HepG2 (cell line): ENCODE data around the gene TMBIM4. TPM values are rescaled to one million over a fixed set of nuclear protein-coding genes. Genes with fewer than 3 reads are reported as not detected.

Experiments
- ATAC-seq: fragments of 200-7000 bp; cut with Tn5 transposase; 3 replicates; pipeline ENCODE4 v1.9.1; 2020; ENCODE audit warnings: mild to moderate bottlenecking, moderate library complexity
- BruUV-seq: library from RNA; stranded (reverse); fragments of 400-500 nt; replicated peaks from 2 replicates; lab custom pipeline; 2021; lab: Mats Ljungman, UMichigan
- CTCF ChIA-PET: fragments of 300-600 bp; formaldehyde crosslinking; extraction: SDS; loops from one replicate; lab custom pipeline; 2021; ENCODE audit warnings: low total read pairs, inconsistent platforms, low intra/inter-chr PET ratio; lab: Yijun Ruan, JAX
- POLR2A ChIA-PET: fragments of 350-600 bp; sonication (Branson Sonifier 250); formaldehyde crosslinking; loops from one replicate; lab custom pipeline; 2020; ENCODE audit warnings: antibody characterized with exemption, inconsistent platforms; lab: Yijun Ruan, JAX
- DNase-seq: peaks from one replicate; pipeline ENCODE4 v3.0.0-alpha.2; 2015; ENCODE audit warnings: low spot score
- FAIRE-seq: peaks from 3 replicates; lab custom pipeline; 2011; peaks lifted over from hg19 to GRCh38; lab: Jason Lieb, UNC
- H2AFZ ChIP-seq: one replicate; pipeline ENCODE4 v1.6.1; 2011; ENCODE audit warnings: low read length, inconsistent platforms
- H3K27ac ChIP-seq: fragments of 300-600 bp; 3 replicates; pipeline ENCODE4 v1.8.0; 2011; ENCODE audit warnings: mixed run types, mild to moderate bottlenecking, mixed read lengths, low read length, inconsistent platforms; ENCODE audit not compliant: insufficient read depth; ENCODE audit errors: extremely low read length
- H3K27me3 ChIP-seq, 2 experiments: fragments of 200-600 bp in 1 of 2; 2 replicates in 1 of 2; 3 replicates in 1 of 2; pipeline versions ENCODE4 v1.6.0 to v1.8.0; 2011; ENCODE audit warnings: low read length in 2 of 2, mild to moderate bottlenecking in 2 of 2, moderate library complexity in 2 of 2, inconsistent platforms in 1 of 2; ENCODE audit not compliant: insufficient read depth in 2 of 2, control insufficient read depth in 1 of 2
- H3K36me3 ChIP-seq, 2 experiments: fragments of 200-600 bp in 1 of 2; replicated peaks in 1 of 2; 2 replicates in 1 of 2; 3 replicates in 1 of 2; pipeline versions ENCODE4 v1.5.1 to v1.8.0; 2011; ENCODE audit warnings: low read length in 2 of 2, inconsistent platforms in 1 of 2; ENCODE audit not compliant: insufficient read depth in 2 of 2, control insufficient read depth in 1 of 2
- H3K4me1 ChIP-seq: 2 replicates; pipeline ENCODE4 v1.5.1; 2012; ENCODE audit warnings: low read length, inconsistent platforms; ENCODE audit not compliant: insufficient read depth
- H3K4me2 ChIP-seq: 2 replicates; pipeline ENCODE4 v1.6.0; 2011; ENCODE audit warnings: low read depth, low read length, inconsistent platforms
- H3K4me3 ChIP-seq, 3 experiments: fragments of 200-600 bp in 1 of 3; sonication (generic), shearing (Covaris generic) in 1 of 3; replicated peaks in 1 of 3; 2 replicates each; pipeline ENCODE4 v1.5.1; 2011 to 2016; ENCODE audit warnings: low read length in 3 of 3, inconsistent platforms in 2 of 3, low read depth in 2 of 3, mild to moderate bottlenecking in 2 of 3, control low read depth in 1 of 3, mixed read lengths in 1 of 3; ENCODE audit not compliant: insufficient read depth in 1 of 3
- H3K79me2 ChIP-seq: one replicate; pipeline ENCODE4 v1.6.1; 2011; ENCODE audit warnings: low read length, inconsistent platforms; ENCODE audit not compliant: insufficient read depth
- H3K9ac ChIP-seq: 2 replicates; pipeline ENCODE4 v1.6.0; 2011; ENCODE audit warnings: mild to moderate bottlenecking, low read depth, low read length, inconsistent platforms; ENCODE audit not compliant: insufficient read depth
- H3K9me3 ChIP-seq: 2 replicates; pipeline ENCODE4 v1.5.1; 2012; ENCODE audit warnings: mild to moderate bottlenecking, low read length
- H4K20me1 ChIP-seq: 2 replicates; pipeline ENCODE4 v1.6.0; 2011; ENCODE audit warnings: inconsistent platforms, mild to moderate bottlenecking, low read length, moderate library complexity; ENCODE audit not compliant: insufficient read depth
- CBFB ChIP-seq: sonication (generic); formaldehyde crosslinking; IDR thresholded peaks from 2 replicates; pipeline ENCODE4 v1.4.0; 2020; ENCODE audit warnings: missing genetic modification reagents
- MLLT10 ChIP-seq: sonication (generic); formaldehyde crosslinking; IDR thresholded peaks from 2 replicates; pipeline ENCODE4 v1.4.0; 2020; ENCODE audit warnings: missing genetic modification reagents
- ONECUT2 ChIP-seq: sonication (generic); formaldehyde crosslinking; IDR thresholded peaks from 2 replicates; pipeline ENCODE4 v1.4.0; 2020; ENCODE audit warnings: missing genetic modification reagents
- TAF15 ChIP-seq: fragments of 200-400 bp; formaldehyde crosslinking; IDR thresholded peaks from one replicate; pipeline ENCODE4 v1.6.1; 2018; ENCODE audit warnings: mild to moderate bottlenecking, low read depth, low read length; ENCODE audit not compliant: poor library complexity, severe bottlenecking
- TBX3 ChIP-seq: fragments of 450-650 bp; IDR thresholded peaks from 2 replicates; pipeline ENCODE4 v1.6.1; 2017; ENCODE audit warnings: antibody characterized with exemption, mild to moderate bottlenecking, inconsistent platforms, borderline replicate concordance
- ZBTB3 ChIP-seq: sonication (generic); formaldehyde crosslinking; IDR thresholded peaks from 2 replicates; pipeline ENCODE4 v1.4.0; 2020; ENCODE audit warnings: low read depth, mild to moderate bottlenecking, moderate library complexity, missing genetic modification reagents, borderline replicate concordance
- ZNF326 ChIP-seq: sonication (generic); formaldehyde crosslinking; IDR thresholded peaks from 2 replicates; pipeline ENCODE4 v1.4.0; 2020; ENCODE audit warnings: missing genetic modification reagents, borderline replicate concordance
- ZNF550 ChIP-seq: sonication (generic); formaldehyde crosslinking; IDR thresholded peaks from 2 replicates; pipeline ENCODE4 v1.4.0; 2020; ENCODE audit warnings: mild to moderate bottlenecking, missing genetic modification reagents, borderline replicate concordance
- ZNF629 ChIP-seq: sonication (generic); formaldehyde crosslinking; conservative IDR thresholded peaks from 2 replicates; pipeline ENCODE4 v1.5.0; 2020; ENCODE audit warnings: missing genetic modification reagents
- ZSCAN25 ChIP-seq: sonication (generic); formaldehyde crosslinking; IDR thresholded peaks from 2 replicates; pipeline ENCODE4 v1.8.0; 2022; ENCODE audit warnings: mild to moderate bottlenecking, missing genetic modification reagents
- WGBS: methylation state at CpG from one replicate; pipeline ENCODE4 v1.1.6; 2017; ENCODE audit warnings: low lambda C conversion rate; 5-methylcytosine and 5-hydroxymethylcytosine counted together
- in situ Hi-C: cut with HindIII; loops from 2 replicates; pipeline ENCODE4 v1.10.0; 2017; ENCODE audit warnings: low pct_unique_long_range_greater_than_20kb; ENCODE audit not compliant: extremely low pct_ligation_motif_present
- intact Hi-C: fragments of 100-400 bp; cut with micrococcal nuclease; formaldehyde crosslinking; loops from one replicate; pipeline ENCODE4 v1.10.0; 2022; ENCODE audit not compliant: unreplicated experiment
- polyA plus RNA-seq, 8 experiments: library from polyadenylated mRNA; depleted of rRNA in 3 of 8; stranded (reverse) in 7 of 8; unstranded in 1 of 8; fragments of >200 nt; fragmentation: Illumina TruSeq in 4 of 8; extraction: Trizol in 4 of 8; gene quantifications; 2 replicates each; pipeline versions ENCODE4 v1.2.1 to v1.2.3, GENCODE V29; 2011 to 2016; ENCODE audit warnings: low read depth in 4 of 8, missing spikeins in 1 of 8, mixed read lengths in 1 of 8; ENCODE audit not compliant: insufficient read depth in 1 of 8
- total RNA-seq, 5 experiments: library from RNA; depleted of rRNA; stranded (reverse); fragments of >200 nt; fragmentation: Illumina TruSeq; extraction: Trizol; gene quantifications; 2 replicates each; pipeline ENCODE4 v1.2.3, GENCODE V29; 2016; ENCODE audit warnings: low read depth in 1 of 5
- TF ChIP-seq, protein P1 (sequence below): fragments of 450-650 bp; IDR thresholded peaks from 2 replicates; pipeline ENCODE4 v1.6.1; 2017; ENCODE audit warnings: mild to moderate bottlenecking
- TF ChIP-seq, protein P2 (sequence below), 2 experiments: sonication (generic) in 1 of 2; formaldehyde crosslinking in 1 of 2; IDR thresholded peaks; 2 replicates each; pipeline versions ENCODE4 v1.5.1 to v1.6.1; 2011 to 2020; ENCODE audit warnings: borderline replicate concordance in 1 of 2, low read depth in 1 of 2, low read length in 1 of 2, mild to moderate bottlenecking in 1 of 2, missing genetic modification reagents in 1 of 2, moderate library complexity in 1 of 2

TMBIM4 gene
- total and polyA plus RNA-seq, 2 of the 13 experiments (the other 11 are each of a cell fraction or from before 2014, with no cell fraction given), result 60.5 to 67.7 TPM

DNA sequence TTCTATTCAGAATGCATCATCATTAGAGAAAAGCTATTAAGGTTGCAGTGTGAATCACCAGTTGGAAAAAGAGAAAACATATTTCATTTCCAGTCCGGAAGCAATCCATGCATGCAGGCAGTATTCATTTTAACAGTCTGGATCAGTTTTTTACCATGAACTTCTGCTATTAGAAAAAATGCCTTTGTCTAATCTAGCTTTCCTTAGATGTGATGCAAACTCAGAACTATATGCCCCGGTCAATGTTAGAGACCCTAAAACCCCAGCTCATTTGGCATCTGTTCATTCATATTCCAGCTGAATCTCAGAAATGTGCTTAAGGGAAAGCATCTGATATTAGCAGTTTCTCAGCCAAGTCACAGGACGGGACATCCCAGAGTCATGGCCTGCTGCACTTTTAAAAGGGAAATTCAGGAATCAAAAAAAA lies 27.7 kb upstream of the TMBIM4 start:
- H3K9me3 ChIP-seq, result 0 out of 2 replicates have a peak, but pooled peaks cover 5% of the 10 kb centered on the region
- H3K4me2 ChIP-seq, result no peak overlapping the region
- in situ Hi-C loops (no loop called here), intact Hi-C loops (no loop called here)
- H3K27me3 ChIP-seq, result peaks cover 0 to 13% of the 10 kb centered on the region in 2 experiments; a peak in 3 of 5 replicates
- 21% methylated on average over 3 of the region's 3 CpGs for WGBS
- no peaks in the 10 kb centered on the region for H3K4me1 ChIP-seq
- FAIRE-seq (no peak), ATAC-seq (no peak), DNase-seq (no peak)
- no peaks in the 10 kb centered on the region for H3K79me2 ChIP-seq
- no TSS peak for BruUV-seq
- no peaks in the 10 kb centered on the region for H4K20me1 ChIP-seq
- TF ChIP-seq ZNF550 (CRISPR knock-in tag), result no peak
- no peak overlapping the region for H2AFZ ChIP-seq
- POLR2A ChIA-PET, result no interaction called here
- CTCF ChIA-PET, result no interaction called here
- no peaks in the 10 kb centered on the region for H3K36me3 ChIP-seq
- no peak overlapping the region for H3K27ac ChIP-seq
- H3K9ac ChIP-seq, result no peak overlapping the region
- H3K4me3 ChIP-seq, result no peak overlapping the region

DNA sequence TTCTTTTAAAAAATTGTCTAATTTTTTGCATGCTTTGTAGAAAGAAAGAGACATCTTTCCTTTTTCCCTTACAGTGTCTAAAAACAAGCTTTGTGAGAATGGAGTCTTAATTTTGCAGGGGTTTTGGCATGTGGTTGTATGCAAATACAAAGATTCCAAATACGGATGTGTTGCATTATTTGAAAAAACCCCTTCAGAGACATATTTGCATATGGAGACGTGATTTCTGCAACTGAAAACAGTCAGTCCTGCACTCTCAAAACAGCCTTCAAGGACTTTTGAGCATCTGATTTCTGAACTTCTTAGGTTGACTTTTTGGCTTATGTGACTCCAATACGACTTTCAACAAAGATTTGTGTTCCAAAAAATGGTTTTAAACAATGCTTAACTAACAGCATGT lies 27.0 kb upstream of the TMBIM4 start:
- Histone ChIP-seq H3K4me2 (no peak overlapping the region), H3K36me3 (no peaks in the 10 kb centered on the region), H3K4me3 (no peak overlapping the region), H3K79me2 (no peaks in the 10 kb centered on the region), H3K9ac (no peak overlapping the region), H3K4me1 (no peaks in the 10 kb centered on the region), H2AFZ (no peak overlapping the region), H3K27ac (no peak overlapping the region), H4K20me1 (no peaks in the 10 kb centered on the region), H3K27me3 (peaks cover 0 to 13% of the 10 kb centered on the region in 2 experiments; a peak in 3 of 5 replicates), H3K9me3 (0 out of 2 replicates have a peak, but pooled peaks cover 5% of the 10 kb centered on the region)
- no TSS peak for BruUV-seq
- in situ Hi-C loops, result no loop called here
- CTCF ChIA-PET, result no interaction called here
- no peak for FAIRE-seq
- POLR2A ChIA-PET, result no interaction called here
- intact Hi-C loops, result no loop called here
- no peak for ATAC-seq
- DNase-seq, result no peak
- WGBS, result 0% methylated on average over 3 of the region's 3 CpGs
- TF ChIP-seq ZNF326 (no peak), TAF15 (no peak), ZSCAN25 (CRISPR knock-in tag) (no peak), ZNF629 (no peak), ZBTB3 (CRISPR knock-in tag) (no peak), ZNF550 (CRISPR knock-in tag) (no peak), ONECUT2 (CRISPR knock-in tag) (no peak), TBX3 (no peak), CBFB (CRISPR knock-in tag) (no peak), MLLT10 (CRISPR knock-in tag) (no peak)
- TF ChIP-seq, protein P1, sequence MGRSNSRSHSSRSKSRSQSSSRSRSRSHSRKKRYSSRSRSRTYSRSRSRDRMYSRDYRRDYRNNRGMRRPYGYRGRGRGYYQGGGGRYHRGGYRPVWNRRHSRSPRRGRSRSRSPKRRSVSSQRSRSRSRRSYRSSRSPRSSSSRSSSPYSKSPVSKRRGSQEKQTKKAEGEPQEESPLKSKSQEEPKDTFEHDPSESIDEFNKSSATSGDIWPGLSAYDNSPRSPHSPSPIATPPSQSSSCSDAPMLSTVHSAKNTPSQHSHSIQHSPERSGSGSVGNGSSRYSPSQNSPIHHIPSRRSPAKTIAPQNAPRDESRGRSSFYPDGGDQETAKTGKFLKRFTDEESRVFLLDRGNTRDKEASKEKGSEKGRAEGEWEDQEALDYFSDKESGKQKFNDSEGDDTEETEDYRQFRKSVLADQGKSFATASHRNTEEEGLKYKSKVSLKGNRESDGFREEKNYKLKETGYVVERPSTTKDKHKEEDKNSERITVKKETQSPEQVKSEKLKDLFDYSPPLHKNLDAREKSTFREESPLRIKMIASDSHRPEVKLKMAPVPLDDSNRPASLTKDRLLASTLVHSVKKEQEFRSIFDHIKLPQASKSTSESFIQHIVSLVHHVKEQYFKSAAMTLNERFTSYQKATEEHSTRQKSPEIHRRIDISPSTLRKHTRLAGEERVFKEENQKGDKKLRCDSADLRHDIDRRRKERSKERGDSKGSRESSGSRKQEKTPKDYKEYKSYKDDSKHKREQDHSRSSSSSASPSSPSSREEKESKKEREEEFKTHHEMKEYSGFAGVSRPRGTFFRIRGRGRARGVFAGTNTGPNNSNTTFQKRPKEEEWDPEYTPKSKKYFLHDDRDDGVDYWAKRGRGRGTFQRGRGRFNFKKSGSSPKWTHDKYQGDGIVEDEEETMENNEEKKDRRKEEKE, result no peak
- TF ChIP-seq, protein P2, sequence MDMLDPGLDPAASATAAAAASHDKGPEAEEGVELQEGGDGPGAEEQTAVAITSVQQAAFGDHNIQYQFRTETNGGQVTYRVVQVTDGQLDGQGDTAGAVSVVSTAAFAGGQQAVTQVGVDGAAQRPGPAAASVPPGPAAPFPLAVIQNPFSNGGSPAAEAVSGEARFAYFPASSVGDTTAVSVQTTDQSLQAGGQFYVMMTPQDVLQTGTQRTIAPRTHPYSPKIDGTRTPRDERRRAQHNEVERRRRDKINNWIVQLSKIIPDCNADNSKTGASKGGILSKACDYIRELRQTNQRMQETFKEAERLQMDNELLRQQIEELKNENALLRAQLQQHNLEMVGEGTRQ (IDR thresholded peaks at IDR 0.05; ENCODE audit: low read depth, low read length), result no peak
- TF ChIP-seq, protein P2 (CRISPR knock-in tag; IDR thresholded peaks at IDR 0.05; ENCODE audit: borderline replicate concordance), result no peak
